Urothelium cell line (cell line): ENCODE data around the gene U2AF2.
A peak's percentile ranks its signal among the peaks of the same experiment; 100 is the strongest.

Experiments used
- DNase-seq: peaks from one replicate; pipeline ENCODE4 v3.0.0; 2011; ENCODE audit warnings: low spot score, mixed read lengths
- FAIRE-seq: peaks from 2 replicates; lab custom pipeline; 2011; peaks lifted over from hg19 to GRCh38; lab: Jason Lieb, UNC

The U2AF2 gene

GRCh38 chr19:55654323-55654867 lies 440 bp upstream of the U2AF2 start:
- peak; percentile 78 for DNase-seq
- no peak for FAIRE-seq

- no peak for DNase-seq
- no peak for FAIRE-seq
These were observed 809 bp downstream of the U2AF2 start for GRCh38 chr19:55655648-55656040.

GRCh38 chr19:55656552-55656951 lies 1.7 kb downstream of the U2AF2 start:
- no peak for FAIRE-seq
- no peak for DNase-seq

- FAIRE-seq (no peak), DNase-seq (no peak)
These were observed 2.3 kb downstream of the U2AF2 start for GRCh38 chr19:55656988-55657747.

- no peak for FAIRE-seq
- DNase-seq = no peak
These were observed 4.1 kb downstream of the U2AF2 start for GRCh38 chr19:55658846-55659459.

GRCh38 chr19:55659822-55660221 lies 5.0 kb downstream of the U2AF2 start:
- FAIRE-seq (no peak), DNase-seq (no peak)

- DNase-seq (no peak), FAIRE-seq (no peak)
These were observed 5.6 kb downstream of the U2AF2 start for GRCh38 chr19:55660404-55660803.

- no peak for DNase-seq
- FAIRE-seq = no peak
These were observed 6.2 kb downstream of the U2AF2 start for GRCh38 chr19:55660991-55661390.

GRCh38 chr19:55661826-55662225 lies 7.0 kb downstream of the U2AF2 start:
- DNase-seq (no peak), FAIRE-seq (no peak)

GRCh38 chr19:55663846-55664536 lies 9.2 kb downstream of the U2AF2 start:
- DNase-seq (no peak), FAIRE-seq (no peak)

- DNase-seq (no peak), FAIRE-seq (no peak)
These were observed 11.6 kb downstream of the U2AF2 start for GRCh38 chr19:55666343-55667005.

GRCh38 chr19:55667006-55667381 lies 12.2 kb downstream of the U2AF2 start:
- DNase-seq (no peak), FAIRE-seq (no peak)

GRCh38 chr19:55667511-55667910 lies 12.7 kb downstream of the U2AF2 start:
- FAIRE-seq = no peak

GRCh38 chr19:55667958-55668357 lies 13.1 kb downstream of the U2AF2 start:
- FAIRE-seq (no peak), DNase-seq (no peak)

More at GRCh38 chr19:55667511-55667910, 12.7 kb downstream of the U2AF2 start:
- no peak for DNase-seq

- FAIRE-seq (no peak), DNase-seq (no peak)
These were observed 13.9 kb downstream of the U2AF2 start for GRCh38 chr19:55668603-55669348.

GRCh38 chr19:55669418-55670279 lies 14.8 kb downstream of the U2AF2 start:
- no peak for DNase-seq
- FAIRE-seq = no peak

GRCh38 chr19:55670280-55671053 lies 15.6 kb downstream of the U2AF2 start:
- peak; percentile 100 for FAIRE-seq
- no peak for DNase-seq

- FAIRE-seq = no peak
- no peak for DNase-seq
These were observed 16.2 kb downstream of the U2AF2 start for GRCh38 chr19:55671054-55671378.

GRCh38 chr19:55672418-55672817 lies 17.6 kb downstream of the U2AF2 start:
- no peak for FAIRE-seq
- DNase-seq = no peak
